ENCODE results near the gene TMC1. TPM values are rescaled to one million over a fixed set of nuclear protein-coding genes. Genes with fewer than 3 reads are reported as not detected.
"Not testable (repeated sequence)": the region's sequence is repeated elsewhere in the genome, so short reads cannot be mapped to it uniquely, and the experiment has no call there.

The TMC1 gene
- total RNA-seq, 3 donors from 2014 or later = not detected

DNA sequence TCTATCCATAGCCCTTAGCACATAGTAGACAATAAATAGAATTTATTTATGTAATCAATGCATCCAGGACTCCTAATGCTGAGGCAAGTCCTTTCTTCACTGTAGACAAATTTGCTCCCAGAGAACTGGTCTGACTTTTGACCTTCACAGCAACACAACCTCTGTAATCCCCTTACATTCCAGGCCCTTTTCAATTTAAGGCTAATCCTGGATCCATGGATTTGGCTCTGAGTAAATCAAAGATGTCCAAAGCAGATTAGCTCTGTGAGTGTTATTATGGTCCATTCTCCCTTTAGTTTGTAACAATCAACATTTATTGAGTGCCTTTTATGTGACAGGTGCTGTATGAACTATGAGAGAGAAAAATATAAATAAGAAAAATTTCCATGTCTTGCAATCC is 27.4 kb upstream of the TMC1 start:
- Mint-ChIP-seq H3K36me3 (ENCODE audit: insufficient read depth) (no peaks in the 10 kb centered on the region), H3K27me3 (ENCODE audit: low read depth) (peaks cover 3% of the 10 kb centered on the region), H3K4me3 (no peak overlapping the region), H3K9me3 (no peaks in the 10 kb centered on the region), H3K4me1 (ENCODE audit: low read depth) (no peaks in the 10 kb centered on the region)
- ATAC-seq = no peak
- no peak for DNase-seq

DNA sequence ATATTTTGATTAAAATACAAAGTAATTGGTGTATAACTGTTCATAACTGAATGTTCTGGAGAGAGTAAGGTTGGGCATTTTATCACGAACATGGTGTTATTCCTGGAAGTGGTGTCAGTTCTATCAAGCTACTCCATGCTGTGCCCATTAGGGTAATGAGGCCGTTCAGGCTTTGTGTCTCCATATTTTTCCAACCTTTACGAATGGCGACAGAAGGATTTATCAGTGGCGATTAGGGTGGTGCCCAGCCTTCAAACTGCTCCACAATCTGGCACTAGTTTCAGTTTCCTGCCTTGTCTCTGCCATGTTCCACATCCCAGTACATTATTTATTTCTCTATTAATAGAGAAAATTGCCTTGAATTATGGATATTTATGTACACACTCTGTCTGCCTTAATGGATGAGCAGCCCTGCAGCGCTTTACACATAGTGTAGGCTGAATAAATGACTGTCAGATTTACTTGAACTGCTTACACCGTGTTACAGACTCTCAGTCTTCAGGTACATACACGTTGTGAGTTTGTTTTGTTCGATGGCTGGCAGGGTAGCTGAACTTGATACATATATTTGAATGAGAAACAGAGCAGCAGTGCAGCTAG is 23.9 kb upstream of the TMC1 start:
- H3K36me3 Mint-ChIP-seq (ENCODE audit: insufficient read depth) = no peaks in the 10 kb centered on the region
- DNase-seq (no peak), ATAC-seq (no peak)
- H3K4me1 Mint-ChIP-seq (ENCODE audit: low read depth) = no peaks in the 10 kb centered on the region
- H3K9me3 Mint-ChIP-seq = no peaks in the 10 kb centered on the region
- peaks cover 3% of the 10 kb centered on the region for H3K27me3 Mint-ChIP-seq (ENCODE audit: low read depth)
- no peak overlapping the region for H3K4me3 Mint-ChIP-seq

DNA sequence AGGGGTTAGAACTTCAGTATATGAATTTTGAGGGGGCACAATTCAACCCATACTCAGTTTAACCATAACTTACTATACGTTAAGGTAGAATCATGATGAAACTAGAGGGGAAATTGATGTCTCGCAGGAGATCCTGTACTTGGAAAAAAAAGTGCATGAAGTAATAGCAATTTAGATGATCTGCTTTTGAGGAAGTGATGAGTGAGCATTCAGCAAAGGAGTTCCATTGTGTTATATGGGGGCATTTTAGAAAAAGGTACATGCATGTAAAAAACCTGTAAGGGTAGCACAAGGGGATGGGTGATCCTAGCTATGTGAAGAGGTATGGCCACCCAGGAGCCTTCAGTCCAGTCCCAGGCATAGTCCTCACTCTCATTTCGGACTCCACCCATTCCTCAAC is 14.8 kb upstream of the TMC1 start:
- no peak overlapping the region for H3K4me3 Mint-ChIP-seq
- no peaks in the 10 kb centered on the region for H3K9me3 Mint-ChIP-seq
- no peak for DNase-seq
- ATAC-seq = no peak
- no peaks in the 10 kb centered on the region for H3K36me3 Mint-ChIP-seq (ENCODE audit: insufficient read depth)
- no peaks in the 10 kb centered on the region for H3K27me3 Mint-ChIP-seq (ENCODE audit: low read depth)
- peaks cover 15% of the 10 kb centered on the region for H3K4me1 Mint-ChIP-seq (ENCODE audit: low read depth)

DNA sequence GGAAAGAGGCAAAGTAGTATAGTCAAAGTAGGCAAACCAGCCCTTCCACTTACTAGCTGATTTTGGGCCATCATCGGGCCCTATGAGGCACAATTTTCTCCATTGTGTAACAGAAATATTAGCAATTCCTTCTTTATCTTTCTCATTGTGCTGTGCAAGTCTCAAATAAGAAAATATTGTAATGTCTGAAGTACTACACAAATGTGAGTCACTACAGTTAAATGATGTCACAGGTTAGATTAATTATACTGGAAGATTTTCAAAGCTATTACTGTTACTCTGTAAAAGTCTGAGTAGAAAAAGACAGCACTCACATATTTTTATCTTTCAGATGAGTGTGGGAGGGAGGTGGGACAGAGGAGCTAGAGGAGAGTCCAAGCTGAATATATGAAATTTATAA is 12.4 kb upstream of the TMC1 start:
- H3K4me1 Mint-ChIP-seq (ENCODE audit: low read depth) = peaks cover 15% of the 10 kb centered on the region
- ATAC-seq (peak; percentile 25 to 37), DNase-seq (no peak)
- no peak overlapping the region for H3K4me3 Mint-ChIP-seq
- H3K36me3 Mint-ChIP-seq (ENCODE audit: insufficient read depth) = no peaks in the 10 kb centered on the region
- no peaks in the 10 kb centered on the region for H3K27me3 Mint-ChIP-seq (ENCODE audit: low read depth)
- no peaks in the 10 kb centered on the region for H3K9me3 Mint-ChIP-seq

DNA sequence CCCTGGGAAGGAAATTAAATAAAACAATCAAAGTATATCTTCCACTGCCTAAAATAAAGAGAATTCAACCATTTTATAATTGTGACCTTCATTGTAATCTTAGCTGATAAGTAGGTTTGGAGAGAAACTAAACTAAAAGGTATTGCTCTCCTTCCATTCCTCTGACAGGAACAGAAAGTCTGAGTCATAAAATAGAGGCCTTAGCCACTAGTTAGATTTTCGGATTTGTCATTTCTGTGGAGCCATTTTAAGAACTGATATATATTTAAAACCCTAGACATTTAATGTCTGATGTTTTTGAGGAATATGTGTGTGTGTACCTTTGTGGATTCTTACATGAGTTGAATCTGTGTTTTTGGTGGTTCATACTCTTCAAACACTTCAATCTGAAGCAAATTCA is 11.8 kb upstream of the TMC1 start:
- DNase-seq = no peak
- H3K4me3 Mint-ChIP-seq = peak overlapping the region; percentile 33
- H3K36me3 Mint-ChIP-seq (ENCODE audit: insufficient read depth) = no peaks in the 10 kb centered on the region
- H3K4me1 Mint-ChIP-seq (ENCODE audit: low read depth) = peaks cover 15% of the 10 kb centered on the region
- peak; percentile 69 to 84 for ATAC-seq
- no peaks in the 10 kb centered on the region for H3K9me3 Mint-ChIP-seq
- no peaks in the 10 kb centered on the region for H3K27me3 Mint-ChIP-seq (ENCODE audit: low read depth)

DNA sequence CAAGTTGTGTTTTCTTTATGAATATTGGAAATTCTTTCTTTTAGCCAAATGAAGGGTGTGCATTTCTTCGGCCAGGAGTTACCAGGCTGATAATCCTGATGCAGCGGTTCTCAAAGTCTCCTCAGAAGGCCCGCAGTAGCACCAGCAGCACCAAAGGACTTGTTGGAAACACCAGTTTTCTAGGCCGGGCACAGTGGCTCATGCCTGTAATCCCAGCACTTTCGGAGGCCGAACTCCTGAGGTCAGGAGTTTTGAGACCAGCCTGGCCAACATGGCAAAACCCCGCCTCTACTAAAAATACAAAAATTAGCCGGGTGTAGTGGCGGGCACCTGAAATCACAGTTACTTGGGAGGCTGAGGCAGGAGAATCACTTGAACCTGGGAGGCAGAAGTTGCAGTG is 397 bp upstream of the TMC1 start:
- not testable (repeated sequence) for H3K27me3 Mint-ChIP-seq (ENCODE audit: low read depth); H3K9me3 Mint-ChIP-seq; ATAC-seq; H3K4me3 Mint-ChIP-seq; DNase-seq; H3K36me3 Mint-ChIP-seq (ENCODE audit: insufficient read depth)
- H3K4me1 Mint-ChIP-seq (ENCODE audit: low read depth) = peaks cover 16% of the 10 kb centered on the region

DNA sequence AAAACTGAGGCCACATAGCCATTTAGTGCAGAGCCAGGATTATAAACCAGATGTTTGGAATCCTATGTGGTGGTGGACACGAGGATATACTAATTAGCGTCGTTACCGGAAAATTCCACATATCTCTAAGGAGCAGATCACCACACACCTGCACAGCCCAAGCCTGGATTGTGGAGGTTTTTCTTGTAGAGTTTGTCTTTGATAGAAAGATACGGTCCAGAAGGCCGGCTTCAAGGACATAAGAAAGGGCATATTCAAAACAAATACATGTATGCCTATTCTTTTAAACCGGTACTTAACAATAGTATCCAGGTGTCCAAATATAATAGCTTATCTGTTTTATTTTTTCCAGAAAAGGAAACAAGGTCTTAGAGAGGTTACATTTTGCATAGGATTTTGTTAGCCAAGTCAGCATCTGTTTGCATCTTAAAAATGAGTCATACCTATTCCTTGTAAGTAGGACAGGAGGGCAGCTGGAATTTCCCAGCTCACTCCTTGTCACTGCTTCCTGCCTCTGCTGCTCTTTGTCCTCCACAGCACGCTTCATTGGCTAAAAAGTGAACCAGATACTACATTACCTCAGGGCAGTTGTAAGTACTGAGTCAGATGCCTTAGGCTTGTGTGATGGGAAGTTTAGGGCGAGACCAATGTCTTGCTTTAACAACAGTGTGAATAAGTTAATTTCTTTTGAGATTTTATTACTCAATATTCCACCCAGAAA is 3.6 kb downstream of the TMC1 start:
- H3K27me3 Mint-ChIP-seq (ENCODE audit: low read depth) = no peaks in the 10 kb centered on the region
- H3K9me3 Mint-ChIP-seq = no peaks in the 10 kb centered on the region
- peak; percentile 58 to 65 for ATAC-seq

DNA sequence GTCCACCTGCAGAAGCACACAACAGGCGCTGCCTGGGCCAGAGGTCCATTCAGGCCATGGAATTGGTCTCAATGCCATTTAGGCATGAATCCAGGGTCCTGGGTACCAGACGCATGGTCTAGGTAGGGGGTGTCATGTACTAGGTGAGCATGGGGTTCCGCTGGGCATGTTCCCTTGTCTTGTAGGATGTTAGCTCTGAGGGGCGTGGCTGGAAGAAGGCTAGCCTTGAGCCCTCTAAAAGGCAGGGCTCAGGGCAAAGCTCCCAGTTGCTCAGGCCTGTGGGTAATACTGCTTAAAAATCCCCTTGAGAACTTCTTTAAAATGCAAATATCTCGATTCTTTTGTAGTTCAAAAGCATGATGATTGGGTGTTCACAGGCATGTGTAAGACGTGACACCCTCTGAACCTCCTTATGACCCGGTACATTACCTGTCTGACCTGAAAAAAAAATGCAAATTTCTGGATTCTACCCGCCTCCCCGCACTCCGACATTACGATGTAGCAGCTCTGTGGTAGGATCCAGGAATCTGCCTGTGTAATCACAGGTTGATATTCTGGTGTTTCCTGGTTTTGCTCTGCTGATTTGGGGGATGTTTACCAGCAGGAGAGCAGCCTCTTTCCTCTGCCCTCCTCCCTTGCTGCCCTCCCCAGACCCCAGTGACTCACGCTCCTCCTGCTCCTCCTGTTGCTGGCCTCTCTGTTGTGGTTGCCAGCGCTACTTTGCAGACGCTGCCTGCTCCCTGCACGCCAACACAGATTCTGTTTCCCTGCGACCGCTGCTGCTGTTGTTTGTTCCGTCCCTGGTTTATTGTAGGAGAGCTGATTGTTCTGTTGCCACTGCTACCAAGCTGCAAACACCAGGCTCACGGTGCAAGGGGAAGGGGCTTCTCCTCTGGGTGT is 5.7 kb downstream of the TMC1 start:
- H3K4me1 Mint-ChIP-seq (ENCODE audit: low read depth) = peaks cover 48% of the 10 kb centered on the region
- H3K36me3 Mint-ChIP-seq (ENCODE audit: insufficient read depth) = no peaks in the 10 kb centered on the region
- H3K27me3 Mint-ChIP-seq (ENCODE audit: low read depth) = no peaks in the 10 kb centered on the region

More for the DNA sequence above, 3.6 kb downstream of the TMC1 start:
- no peak overlapping the region for H3K4me3 Mint-ChIP-seq
- H3K4me1 Mint-ChIP-seq (ENCODE audit: low read depth) = peaks cover 48% of the 10 kb centered on the region
- peak; percentile 31 for DNase-seq
- H3K36me3 Mint-ChIP-seq (ENCODE audit: insufficient read depth) = no peaks in the 10 kb centered on the region

DNA sequence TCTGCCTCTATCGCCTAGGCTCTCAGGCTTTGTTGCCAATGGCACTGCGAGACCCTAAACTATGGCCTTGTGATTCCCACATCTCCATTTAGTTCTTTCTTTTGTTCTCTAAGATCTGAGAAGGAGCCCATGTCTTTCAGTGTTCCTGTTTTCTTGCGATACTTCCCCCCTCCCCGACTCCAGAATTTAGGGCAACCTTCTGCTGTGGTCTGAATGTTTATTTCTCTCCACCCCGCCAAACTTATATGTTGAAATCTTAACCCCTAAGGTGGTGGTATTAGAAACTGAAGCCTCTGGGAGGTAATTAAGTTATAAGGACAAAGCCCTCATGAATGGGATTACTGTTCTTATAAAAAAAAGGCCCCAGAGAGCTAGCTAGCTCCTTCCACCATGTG is 6.4 kb downstream of the TMC1 start:
- H3K36me3 Mint-ChIP-seq (ENCODE audit: insufficient read depth) = no peaks in the 10 kb centered on the region
- peaks cover 5% of the 10 kb centered on the region for H3K9me3 Mint-ChIP-seq
- H3K4me3 Mint-ChIP-seq = peak overlapping the region; percentile 74
- DNase-seq = no peak
- no peak for ATAC-seq
- H3K4me1 Mint-ChIP-seq (ENCODE audit: low read depth) = peaks cover 48% of the 10 kb centered on the region
- H3K27me3 Mint-ChIP-seq (ENCODE audit: low read depth) = no peaks in the 10 kb centered on the region

More for the DNA sequence above, 5.7 kb downstream of the TMC1 start:
- Mint-ChIP-seq H3K9me3 (peaks cover 5% of the 10 kb centered on the region), H3K4me3 (peak overlapping the region; percentile 74)
- ATAC-seq = peak; percentile 89
- DNase-seq = peak; percentile 68

DNA sequence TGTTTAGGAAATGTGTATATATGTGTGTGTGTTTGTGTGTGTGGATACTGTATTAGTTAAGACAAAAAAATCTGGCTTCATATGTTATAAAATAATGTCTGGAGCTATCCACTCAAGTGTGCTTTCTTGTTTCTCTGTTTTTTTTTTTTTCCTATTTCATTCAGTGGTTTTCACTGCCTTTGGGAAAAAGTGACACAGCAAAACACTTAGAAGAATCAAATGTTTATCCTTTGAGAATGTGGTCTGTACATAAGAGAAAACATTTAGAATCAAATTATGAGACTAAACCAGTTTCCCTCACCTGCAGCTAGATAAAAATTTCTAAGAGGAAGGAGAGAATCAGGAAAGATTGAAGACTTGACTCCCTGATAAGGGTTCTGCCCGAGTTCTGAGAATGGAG is 8.1 kb downstream of the TMC1 start:
- peaks cover 44% of the 10 kb centered on the region for H3K4me1 Mint-ChIP-seq (ENCODE audit: low read depth)
- ATAC-seq (no peak), DNase-seq (no peak)
- no peaks in the 10 kb centered on the region for H3K27me3 Mint-ChIP-seq (ENCODE audit: low read depth)
- no peaks in the 10 kb centered on the region for H3K36me3 Mint-ChIP-seq (ENCODE audit: insufficient read depth)
- peaks cover 5% of the 10 kb centered on the region for H3K9me3 Mint-ChIP-seq
- H3K4me3 Mint-ChIP-seq = no peak overlapping the region

DNA sequence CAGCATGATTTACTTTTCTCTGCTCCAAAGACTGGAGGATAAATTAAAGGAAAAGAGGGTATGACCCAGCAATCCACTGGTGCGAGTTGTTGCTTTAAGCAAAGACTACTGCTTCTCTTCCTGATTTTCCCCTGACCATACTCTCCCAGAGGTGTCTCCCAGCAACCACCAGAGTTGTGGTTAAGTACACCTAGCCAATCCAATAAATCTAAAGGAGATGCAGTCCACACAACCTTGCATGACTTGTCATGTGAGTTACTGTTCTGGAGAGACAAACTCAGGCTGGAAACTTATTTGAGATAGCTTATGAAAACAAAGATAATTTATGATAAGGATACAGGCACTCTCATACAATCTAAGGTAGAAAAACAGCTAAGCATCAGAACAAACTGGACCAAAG is 11.9 kb downstream of the TMC1 start:
- peaks cover 5% of the 10 kb centered on the region for H3K9me3 Mint-ChIP-seq
- no peaks in the 10 kb centered on the region for H3K27me3 Mint-ChIP-seq (ENCODE audit: low read depth)
- H3K36me3 Mint-ChIP-seq (ENCODE audit: insufficient read depth) = no peaks in the 10 kb centered on the region
- no peak overlapping the region for H3K4me3 Mint-ChIP-seq
- no peak for ATAC-seq
- DNase-seq = no peak
- peaks cover 9% of the 10 kb centered on the region for H3K4me1 Mint-ChIP-seq (ENCODE audit: low read depth)

DNA sequence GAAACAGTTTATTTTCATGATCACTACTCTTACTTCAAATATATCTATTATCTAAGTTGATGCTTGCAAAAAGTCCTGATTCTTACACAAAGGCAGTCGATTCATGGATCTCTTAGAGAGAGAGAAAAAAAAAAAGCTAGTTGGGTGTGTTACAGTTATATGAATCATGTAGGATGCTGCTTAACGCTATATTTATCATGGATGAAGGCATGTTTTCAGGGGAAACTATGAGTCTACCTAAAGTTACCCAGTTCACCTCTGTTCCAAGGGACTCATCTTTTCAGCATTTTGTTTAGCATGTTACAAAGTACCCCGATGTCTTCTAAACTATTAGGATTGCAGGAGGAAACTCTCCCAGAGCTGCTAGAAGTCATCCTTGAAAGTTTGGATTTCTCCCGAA is 13.5 kb downstream of the TMC1 start:
- Mint-ChIP-seq H3K9me3 (peaks cover 5% of the 10 kb centered on the region), H3K27me3 (ENCODE audit: low read depth) (no peaks in the 10 kb centered on the region), H3K36me3 (ENCODE audit: insufficient read depth) (no peaks in the 10 kb centered on the region), H3K4me1 (ENCODE audit: low read depth) (no peaks in the 10 kb centered on the region), H3K4me3 (no peak overlapping the region)
- ATAC-seq (no peak), DNase-seq (no peak)

DNA sequence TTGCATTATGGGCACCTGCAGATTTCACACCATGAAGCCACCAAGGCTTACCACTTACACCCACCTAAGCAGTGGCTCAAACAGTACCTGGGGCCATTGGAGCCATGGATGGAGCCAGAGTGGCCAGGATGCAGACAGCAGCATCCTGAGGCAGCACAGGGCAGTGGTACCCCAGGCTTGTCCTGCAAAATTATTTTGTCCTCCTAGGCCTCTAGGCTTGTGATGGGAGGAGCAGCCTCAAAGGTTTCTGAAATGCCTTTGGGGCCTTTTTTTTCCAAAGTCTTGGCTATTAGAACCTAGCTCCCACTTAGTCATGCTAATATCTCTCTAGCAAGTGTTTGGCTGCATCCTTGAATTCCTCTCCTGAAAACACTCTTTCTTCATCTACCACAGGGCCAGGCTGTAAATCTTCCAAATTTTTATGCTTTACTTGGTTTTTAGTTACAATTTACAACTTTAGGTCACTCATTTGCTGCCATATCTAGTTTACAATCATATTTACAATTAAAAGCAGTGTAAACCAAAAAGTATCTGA is 15.7 kb downstream of the TMC1 start:
- no peak for ATAC-seq
- peaks cover 4% of the 10 kb centered on the region for H3K4me1 Mint-ChIP-seq (ENCODE audit: low read depth)

DNA sequence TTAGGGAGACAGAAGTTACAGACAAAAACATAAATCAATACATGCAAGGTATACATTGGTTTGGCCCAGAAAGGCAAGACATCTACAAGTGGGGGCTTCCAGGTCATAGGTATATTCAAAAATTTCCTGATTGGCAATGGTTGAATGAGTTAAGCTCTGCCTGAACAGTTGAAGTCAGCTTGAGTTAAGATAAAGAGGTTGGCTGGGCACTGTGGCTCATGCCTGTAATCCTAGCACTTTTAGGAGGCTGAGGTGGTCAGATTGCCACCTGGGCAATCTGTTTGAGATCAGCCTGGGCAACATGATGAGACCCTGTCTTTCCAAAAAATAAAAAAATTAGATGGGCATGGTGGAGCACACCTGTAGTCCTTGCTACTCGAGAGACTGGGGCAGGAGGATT is 16.3 kb downstream of the TMC1 start:
- DNase-seq (no peak), ATAC-seq (no peak)
- no peak overlapping the region for H3K4me3 Mint-ChIP-seq
- H3K36me3 Mint-ChIP-seq (ENCODE audit: insufficient read depth) = no peaks in the 10 kb centered on the region
- no peaks in the 10 kb centered on the region for H3K9me3 Mint-ChIP-seq
- H3K4me1 Mint-ChIP-seq (ENCODE audit: low read depth) = peaks cover 4% of the 10 kb centered on the region
- H3K27me3 Mint-ChIP-seq (ENCODE audit: low read depth) = no peaks in the 10 kb centered on the region

More for the DNA sequence above, 15.7 kb downstream of the TMC1 start:
- Mint-ChIP-seq H3K27me3 (ENCODE audit: low read depth) (no peaks in the 10 kb centered on the region), H3K9me3 (no peaks in the 10 kb centered on the region), H3K4me3 (no peak overlapping the region), H3K36me3 (ENCODE audit: insufficient read depth) (no peaks in the 10 kb centered on the region)
- DNase-seq = no peak
